ENCODE measurements around the gene SLC6A17. TPM values are rescaled to one million over a fixed set of nuclear protein-coding genes. Genes with fewer than 3 reads are reported as not detected.

Gene SLC6A17
- total RNA-seq, 2 experiments from 2014 or later: not detected

DNA sequence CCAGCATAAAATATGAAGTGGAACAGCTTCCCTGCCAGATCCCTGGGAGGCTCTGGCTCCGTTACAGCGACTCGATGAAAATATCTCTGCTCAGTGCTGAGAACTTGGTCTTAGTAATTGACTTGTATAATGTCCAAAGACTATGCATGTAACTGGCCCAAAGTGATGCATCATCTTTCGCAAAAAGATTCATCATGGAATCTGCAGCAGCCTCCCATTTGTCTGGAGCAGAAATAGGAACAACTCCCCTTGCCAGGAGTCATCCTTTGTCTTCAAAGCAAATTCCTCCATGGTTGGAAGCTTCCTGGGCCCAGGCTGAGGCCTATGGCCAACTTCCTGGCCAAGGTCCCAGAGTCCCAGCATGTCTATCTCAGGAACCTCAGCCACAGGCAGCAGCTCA, 16.9 kb upstream of the SLC6A17 start:
- no peak overlapping the region for H3K27ac ChIP-seq (ENCODE audit: low read depth in 1 of 2, low read length in 2 of 2)
- no peak overlapping the region for H3K4me3 ChIP-seq (ENCODE audit: low read length)
- H3K4me1 ChIP-seq (ENCODE audit: insufficient read depth, low read length): peaks cover 14% of the 10 kb centered on the region
- intact Hi-C loops (cut with DNase I, micrococcal nuclease): no loop called here
- Mint-ChIP-seq H3K36me3 (ENCODE audit: low read depth) (no peaks in the 10 kb centered on the region), H3K27ac (no peak overlapping the region), H3K4me1 (ENCODE audit: low read depth) (peaks cover 13% of the 10 kb centered on the region), H3K9me3 (no peaks in the 10 kb centered on the region), H3K4me3 (no peak overlapping the region), H3K27me3 (peaks cover 81% of the 10 kb centered on the region)
- peaks cover 35 to 43% of the 10 kb centered on the region in 2 experiments for H3K27me3 ChIP-seq (ENCODE audit: control insufficient read depth in 1 of 2, insufficient read depth in 2 of 2, low read length in 2 of 2)
- TF ChIP-seq CTCF (IDR thresholded peaks at IDR 0.05): no peak
- peaks cover 0 to 5% of the 10 kb centered on the region in 2 experiments for H3K9me3 ChIP-seq (ENCODE audit: control insufficient read depth in 1 of 2, insufficient read depth in 1 of 2, low read length in 2 of 2)
- ChIA-PET CTCF (interaction anchor here (1.1 kb wide), 1 partner anchor 63 kb away, joined by 3 read pairs; no protein-coding TSS in a partner anchor), POLR2A (no interaction called here)
- no peak for DNase-seq
- no peaks in the 10 kb centered on the region for H3K36me3 ChIP-seq (ENCODE audit: insufficient read depth, low read length)
- ATAC-seq (ENCODE audit: poor library complexity): no peak

DNA sequence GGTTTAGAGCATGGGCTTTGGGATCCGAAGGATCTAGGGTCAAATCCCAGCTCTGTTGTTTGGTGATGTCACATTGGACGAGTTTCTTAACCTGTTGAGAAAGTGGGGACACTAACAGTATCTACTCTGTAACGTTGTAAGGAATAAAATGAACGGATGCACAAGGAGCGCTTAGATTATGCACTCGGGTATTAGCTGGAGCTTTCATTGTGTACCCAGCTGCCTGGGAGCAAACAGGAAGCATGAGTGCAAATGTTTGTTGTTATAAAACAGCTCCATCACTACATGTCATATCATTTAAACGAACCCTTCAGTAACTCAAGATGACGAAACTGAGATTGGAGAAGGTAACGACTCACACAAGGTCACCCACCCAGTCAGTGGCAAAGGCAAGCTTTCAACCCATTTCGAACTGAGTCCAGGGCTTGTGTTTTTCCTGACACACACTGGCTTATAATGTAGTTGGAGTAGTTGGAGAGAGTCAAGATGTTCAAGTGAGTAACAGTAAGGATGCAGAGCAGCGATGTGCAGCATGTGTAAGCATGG, 16.2 kb upstream of the SLC6A17 start:
- peaks cover 80% of the 10 kb centered on the region for H3K27me3 Mint-ChIP-seq
- Histone ChIP-seq H3K4me1 (ENCODE audit: insufficient read depth, low read length) (peaks cover 14% of the 10 kb centered on the region), H3K9me3 (ENCODE audit: control insufficient read depth in 1 of 2, insufficient read depth in 1 of 2, low read length in 2 of 2) (peaks cover 0 to 5% of the 10 kb centered on the region in 2 experiments), H3K4me3 (ENCODE audit: low read length) (no peak overlapping the region), H3K36me3 (ENCODE audit: insufficient read depth, low read length) (no peaks in the 10 kb centered on the region), H3K27ac (ENCODE audit: low read depth in 1 of 2, low read length in 2 of 2) (no peak overlapping the region), H3K27me3 (ENCODE audit: control insufficient read depth in 1 of 2, insufficient read depth in 2 of 2, low read length in 2 of 2) (peaks cover 28 to 43% of the 10 kb centered on the region in 2 experiments)
- no peak overlapping the region for H3K27ac Mint-ChIP-seq
- intact Hi-C loops (cut with DNase I, micrococcal nuclease): no loop called here
- CTCF ChIA-PET: no interaction called here
- no peak for DNase-seq
- POLR2A ChIA-PET: no interaction called here
- H3K36me3 Mint-ChIP-seq (ENCODE audit: low read depth): no peaks in the 10 kb centered on the region
- no peaks in the 10 kb centered on the region for H3K9me3 Mint-ChIP-seq
- ATAC-seq (ENCODE audit: poor library complexity): no peak
- peaks cover 13% of the 10 kb centered on the region for H3K4me1 Mint-ChIP-seq (ENCODE audit: low read depth)
- no peak for TF ChIP-seq CTCF (IDR thresholded peaks at IDR 0.05)
- no peak overlapping the region for H3K4me3 Mint-ChIP-seq

GRCh38 chr1:110135246-110135645, 15.0 kb upstream of the SLC6A17 start:
- intact Hi-C loops (cut with DNase I, micrococcal nuclease): no loop called here
- peaks cover 13% of the 10 kb centered on the region for H3K4me1 Mint-ChIP-seq (ENCODE audit: low read depth)
- H3K9me3 ChIP-seq (ENCODE audit: control insufficient read depth in 1 of 2, insufficient read depth in 1 of 2, low read length in 2 of 2): peaks cover 0 to under 1% of the 10 kb centered on the region in 2 experiments
- H3K36me3 ChIP-seq (ENCODE audit: insufficient read depth, low read length): no peaks in the 10 kb centered on the region
- H3K27ac ChIP-seq (ENCODE audit: low read depth in 1 of 2, low read length in 2 of 2): no peak overlapping the region
- DNase-seq: no peak
- TF ChIP-seq CTCF (IDR thresholded peaks at IDR 0.05): no peak
- peaks cover 76% of the 10 kb centered on the region for H3K27me3 Mint-ChIP-seq
- no peak overlapping the region for H3K4me3 Mint-ChIP-seq
- no peak for ATAC-seq (ENCODE audit: poor library complexity)
- H3K36me3 Mint-ChIP-seq (ENCODE audit: low read depth): no peaks in the 10 kb centered on the region
- H3K27ac Mint-ChIP-seq: no peak overlapping the region
- H3K27me3 ChIP-seq (ENCODE audit: control insufficient read depth in 1 of 2, insufficient read depth in 2 of 2, low read length in 2 of 2): peaks cover 18 to 34% of the 10 kb centered on the region in 2 experiments
- CTCF ChIA-PET: no interaction called here
- POLR2A ChIA-PET: no interaction called here
- H3K4me1 ChIP-seq (ENCODE audit: insufficient read depth, low read length): peaks cover 11% of the 10 kb centered on the region
- no peak overlapping the region for H3K4me3 ChIP-seq (ENCODE audit: low read length)
- no peaks in the 10 kb centered on the region for H3K9me3 Mint-ChIP-seq
